ENCODE data around the gene TCERG1. TPM values are rescaled to one million over a fixed set of nuclear protein-coding genes. Genes with fewer than 3 reads are reported as not detected.
A peak's percentile ranks its signal among the peaks of the same experiment; 100 is the strongest.

The TCERG1 gene
- polyA plus RNA-seq, 4 donors: 22.2 to 75.3 (median 28.8) TPM

- 50 to 77% (median 63%) methylated on average over 1 of the region's 1 CpG for WGBS, 3 donors
- H3K27me3 ChIP-seq (ENCODE audit: control insufficient read depth in 3 of 3, insufficient read depth in 3 of 3, low read length in 3 of 3): no peaks in the 10 kb centered on the region
- FAIRE-seq (no peak), DNase-seq (no peak)
- no peak overlapping the region for H3K4me3 ChIP-seq (ENCODE audit: low read depth in 1 of 3, low read length in 3 of 3)
- no peaks in the 10 kb centered on the region for H3K9me3 ChIP-seq (ENCODE audit: control insufficient read depth in 2 of 2, insufficient read depth in 1 of 2, low read depth in 1 of 2, low read length in 1 of 2)
- H3K4me1 ChIP-seq (ENCODE audit: control insufficient read depth in 3 of 3, insufficient read depth in 2 of 3, low read depth in 1 of 3, low read length in 2 of 3): no peaks in the 10 kb centered on the region
- H3K36me3 ChIP-seq (ENCODE audit: control insufficient read depth in 3 of 3, insufficient read depth in 2 of 3, low read depth in 1 of 3, low read length in 3 of 3): peaks cover 2 to 22% (median 20%) of the 10 kb centered on the region in 3 donors
- no peak overlapping the region for H3K27ac ChIP-seq (ENCODE audit: low read depth in 1 of 3, low read length in 2 of 3)
These were observed 14.2 kb downstream of the TCERG1 start for GRCh38 chr5:146461319-146461718.

DNA sequence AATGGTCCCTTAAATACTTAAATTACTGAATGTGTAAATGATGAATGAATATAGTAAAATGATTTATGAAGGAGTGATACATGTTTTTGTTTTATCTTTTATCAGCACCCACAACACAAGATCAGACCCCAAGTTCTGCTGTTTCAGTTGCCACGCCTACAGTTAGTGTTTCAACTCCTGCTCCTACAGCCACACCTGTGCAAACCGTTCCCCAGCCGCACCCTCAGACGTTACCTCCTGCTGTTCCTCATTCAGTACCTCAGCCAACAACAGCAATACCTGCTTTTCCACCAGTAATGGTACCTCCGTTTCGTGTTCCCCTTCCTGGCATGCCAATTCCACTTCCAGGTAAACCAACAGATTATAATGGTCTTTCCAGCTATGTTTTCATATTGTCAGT lies 16.3 kb downstream of the TCERG1 start:
- no peak for FAIRE-seq
- Histone ChIP-seq H3K36me3 (ENCODE audit: control insufficient read depth in 3 of 3, insufficient read depth in 2 of 3, low read depth in 1 of 3, low read length in 3 of 3) (peaks cover 2 to 15% (median 10%) of the 10 kb centered on the region in 3 donors), H3K4me1 (ENCODE audit: control insufficient read depth in 3 of 3, insufficient read depth in 2 of 3, low read depth in 1 of 3, low read length in 2 of 3) (no peaks in the 10 kb centered on the region), H3K27ac (ENCODE audit: low read depth in 1 of 3, low read length in 2 of 3) (no peak overlapping the region), H3K27me3 (ENCODE audit: control insufficient read depth in 3 of 3, insufficient read depth in 3 of 3, low read length in 3 of 3) (no peaks in the 10 kb centered on the region), H3K9me3 (ENCODE audit: control insufficient read depth in 2 of 2, insufficient read depth in 1 of 2, low read depth in 1 of 2, low read length in 1 of 2) (no peaks in the 10 kb centered on the region), H3K4me3 (ENCODE audit: low read depth in 1 of 3, low read length in 3 of 3) (no peak overlapping the region)
- 29 to 70% (median 37%) methylated on average over 6 of the region's 6 CpGs for WGBS, 3 donors
- DNase-seq: peak; percentile 17 to 41

DNA sequence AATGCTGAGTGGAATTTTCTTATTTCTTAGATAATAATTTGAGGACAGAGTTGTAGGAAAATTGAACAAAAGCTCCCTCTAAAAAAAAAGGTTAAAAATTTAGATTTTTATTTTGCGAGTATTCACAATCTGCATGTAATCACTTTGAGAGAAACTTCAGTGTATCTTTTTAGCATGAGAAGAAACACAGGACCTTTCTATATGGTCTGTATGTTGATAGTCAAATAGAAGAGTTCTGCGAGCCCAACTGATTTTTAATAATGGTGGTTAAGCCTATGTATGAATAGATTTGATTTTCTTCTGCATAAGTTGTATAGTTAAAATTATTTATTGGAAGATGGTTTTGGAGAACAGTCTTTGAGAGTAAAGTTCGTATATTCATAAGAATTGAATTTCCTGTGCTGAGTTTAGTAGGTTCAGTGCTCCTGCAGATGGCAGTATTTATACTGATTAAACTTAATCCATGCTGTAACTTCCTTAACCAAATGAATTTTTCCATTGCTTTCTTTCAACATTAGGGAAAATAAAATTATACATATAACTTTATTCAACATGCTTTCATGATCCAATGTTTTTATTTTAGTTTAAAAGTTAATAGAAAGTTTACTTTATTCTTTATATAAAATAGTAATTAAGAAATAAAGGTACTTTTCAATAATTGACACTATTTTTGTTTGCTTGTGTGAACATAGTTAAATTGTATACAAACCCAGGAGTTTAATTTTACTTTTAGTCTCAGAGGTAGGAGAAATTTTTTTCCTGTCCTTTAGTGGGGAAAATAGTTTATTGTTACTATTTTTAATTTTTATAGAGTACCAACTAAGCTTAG lies 19.6 kb downstream of the TCERG1 start:
- no peak overlapping the region for H3K27ac ChIP-seq (ENCODE audit: low read depth in 1 of 3, low read length in 2 of 3)
- no peaks in the 10 kb centered on the region for H3K27me3 ChIP-seq (ENCODE audit: control insufficient read depth in 3 of 3, insufficient read depth in 3 of 3, low read length in 3 of 3)
- H3K4me1 ChIP-seq (ENCODE audit: control insufficient read depth in 3 of 3, insufficient read depth in 2 of 3, low read depth in 1 of 3, low read length in 2 of 3): no peaks in the 10 kb centered on the region
- no peaks in the 10 kb centered on the region for H3K9me3 ChIP-seq (ENCODE audit: control insufficient read depth in 2 of 2, insufficient read depth in 1 of 2, low read depth in 1 of 2, low read length in 1 of 2)
- no peak overlapping the region for H3K4me3 ChIP-seq (ENCODE audit: low read depth in 1 of 3, low read length in 3 of 3)
- peaks cover 4 to 10% (median 10%) of the 10 kb centered on the region in 3 donors for H3K36me3 ChIP-seq (ENCODE audit: control insufficient read depth in 3 of 3, insufficient read depth in 2 of 3, low read depth in 1 of 3, low read length in 3 of 3)
- FAIRE-seq: peak; percentile 73
- 60 to 65% (median 63%) methylated on average over 3 of the region's 3 CpGs for WGBS, 3 donors
- DNase-seq: no peak

GRCh38 chr5:146467760-146468159 lies 20.6 kb downstream of the TCERG1 start:
- Histone ChIP-seq H3K4me1 (ENCODE audit: control insufficient read depth in 3 of 3, insufficient read depth in 2 of 3, low read depth in 1 of 3, low read length in 2 of 3) (no peaks in the 10 kb centered on the region), H3K27ac (ENCODE audit: low read depth in 1 of 3, low read length in 2 of 3) (no peak overlapping the region), H3K9me3 (ENCODE audit: control insufficient read depth in 2 of 2, insufficient read depth in 1 of 2, low read depth in 1 of 2, low read length in 1 of 2) (no peaks in the 10 kb centered on the region), H3K27me3 (ENCODE audit: control insufficient read depth in 3 of 3, insufficient read depth in 3 of 3, low read length in 3 of 3) (no peaks in the 10 kb centered on the region), H3K4me3 (ENCODE audit: low read depth in 1 of 3, low read length in 3 of 3) (no peak overlapping the region), H3K36me3 (ENCODE audit: control insufficient read depth in 3 of 3, insufficient read depth in 2 of 3, low read depth in 1 of 3, low read length in 3 of 3) (peaks cover 8 to 15% (median 9%) of the 10 kb centered on the region in 3 donors)
- FAIRE-seq (no peak), DNase-seq (no peak)
- WGBS, 3 donors: 94 to 97% (median 96%) methylated on average over 1 of the region's 1 CpG

DNA sequence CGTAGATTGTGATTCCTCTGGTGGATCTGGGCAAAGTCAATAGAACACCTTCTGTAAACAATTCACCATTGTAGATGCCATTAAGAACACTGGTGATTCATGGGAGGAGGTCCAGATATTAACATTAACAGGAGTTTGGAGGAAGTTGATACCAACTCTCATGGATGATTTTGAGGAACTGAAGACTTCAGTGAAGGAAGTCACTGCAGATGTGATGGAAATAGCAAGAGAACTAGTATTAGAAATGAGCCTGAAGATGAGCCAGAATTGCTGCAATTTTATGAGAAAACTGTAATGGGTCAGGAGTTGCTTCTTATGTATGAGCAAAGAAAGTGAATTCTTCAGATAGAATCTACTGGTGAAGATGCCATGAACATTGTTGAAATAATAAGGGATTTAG lies 26.9 kb downstream of the TCERG1 start:
- no peak overlapping the region for H3K27ac ChIP-seq (ENCODE audit: low read depth in 1 of 3, low read length in 2 of 3)
- H3K27me3 ChIP-seq (ENCODE audit: control insufficient read depth in 3 of 3, insufficient read depth in 3 of 3, low read length in 3 of 3): no peaks in the 10 kb centered on the region
- DNase-seq (peak in 1 of 2 donors; percentile 18), FAIRE-seq (no peak)
- peaks cover 13 to 27% (median 14%) of the 10 kb centered on the region in 3 donors for H3K36me3 ChIP-seq (ENCODE audit: control insufficient read depth in 3 of 3, insufficient read depth in 2 of 3, low read depth in 1 of 3, low read length in 3 of 3)
- H3K4me3 ChIP-seq (ENCODE audit: low read depth in 1 of 3, low read length in 3 of 3): no peak overlapping the region
- H3K9me3 ChIP-seq (ENCODE audit: control insufficient read depth in 2 of 2, insufficient read depth in 1 of 2, low read depth in 1 of 2, low read length in 1 of 2): no peaks in the 10 kb centered on the region
- no peaks in the 10 kb centered on the region for H3K4me1 ChIP-seq (ENCODE audit: control insufficient read depth in 3 of 3, insufficient read depth in 2 of 3, low read depth in 1 of 3, low read length in 2 of 3)
- 52 to 81% (median 76%) methylated on average over 1 of the region's 1 CpG for WGBS, 3 donors

DNA sequence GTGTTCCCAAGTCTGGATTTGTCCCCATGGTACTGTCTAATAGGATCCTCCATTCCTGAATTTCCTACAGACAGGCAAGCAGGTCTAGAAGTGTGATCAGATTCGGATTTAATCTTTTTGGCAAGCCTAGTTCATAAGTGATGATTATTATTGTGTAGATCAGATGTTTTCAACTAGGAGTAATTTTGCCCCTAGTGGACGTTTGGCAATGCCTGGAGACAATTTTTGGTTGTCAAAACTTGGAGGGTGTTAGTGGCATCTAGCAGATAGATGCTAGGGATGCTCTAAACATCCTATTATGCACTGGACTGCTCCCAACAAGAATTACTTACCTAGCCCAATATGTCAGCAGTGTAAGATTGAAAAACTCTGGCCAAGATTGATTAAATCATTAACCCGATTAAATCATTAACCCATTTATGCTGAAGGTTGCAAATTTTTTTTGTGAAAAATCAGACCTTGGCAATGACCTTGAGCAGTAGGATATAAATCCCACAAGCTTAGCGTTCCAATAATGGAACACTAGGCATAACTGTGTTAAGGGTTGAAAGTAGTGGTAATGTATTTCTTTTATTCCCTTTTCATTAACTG lies 28.2 kb downstream of the TCERG1 start:
- 73 to 81% (median 80%) methylated on average over 4 of the region's 4 CpGs for WGBS, 3 donors
- H3K36me3 ChIP-seq (ENCODE audit: control insufficient read depth in 3 of 3, insufficient read depth in 2 of 3, low read depth in 1 of 3, low read length in 3 of 3): peaks cover 13 to 24% (median 14%) of the 10 kb centered on the region in 3 donors
- FAIRE-seq: no peak

GRCh38 chr5:146475906-146476305 lies 28.8 kb downstream of the TCERG1 start:
- no peaks in the 10 kb centered on the region for H3K9me3 ChIP-seq (ENCODE audit: control insufficient read depth in 2 of 2, insufficient read depth in 1 of 2, low read depth in 1 of 2, low read length in 1 of 2)
- no peaks in the 10 kb centered on the region for H3K4me1 ChIP-seq (ENCODE audit: control insufficient read depth in 3 of 3, insufficient read depth in 2 of 3, low read depth in 1 of 3, low read length in 2 of 3)
- no peak overlapping the region for H3K4me3 ChIP-seq (ENCODE audit: low read depth in 1 of 3, low read length in 3 of 3)
- FAIRE-seq: no peak
- peaks cover 14 to 24% (median 16%) of the 10 kb centered on the region in 3 donors for H3K36me3 ChIP-seq (ENCODE audit: control insufficient read depth in 3 of 3, insufficient read depth in 2 of 3, low read depth in 1 of 3, low read length in 3 of 3)
- H3K27me3 ChIP-seq (ENCODE audit: control insufficient read depth in 3 of 3, insufficient read depth in 3 of 3, low read length in 3 of 3): no peaks in the 10 kb centered on the region
- WGBS, 3 donors: 93 to 100% (median 97%) methylated on average over 1 of the region's 1 CpG
- DNase-seq: no peak
- no peak overlapping the region for H3K27ac ChIP-seq (ENCODE audit: low read depth in 1 of 3, low read length in 2 of 3)

More for the DNA sequence above, 28.2 kb downstream of the TCERG1 start:
- H3K27ac ChIP-seq (ENCODE audit: low read depth in 1 of 3, low read length in 2 of 3): no peak overlapping the region
- no peaks in the 10 kb centered on the region for H3K9me3 ChIP-seq (ENCODE audit: control insufficient read depth in 2 of 2, insufficient read depth in 1 of 2, low read depth in 1 of 2, low read length in 1 of 2)
- no peak for DNase-seq
- H3K4me1 ChIP-seq (ENCODE audit: control insufficient read depth in 3 of 3, insufficient read depth in 2 of 3, low read depth in 1 of 3, low read length in 2 of 3): no peaks in the 10 kb centered on the region
- H3K27me3 ChIP-seq (ENCODE audit: control insufficient read depth in 3 of 3, insufficient read depth in 3 of 3, low read length in 3 of 3): no peaks in the 10 kb centered on the region
- H3K4me3 ChIP-seq (ENCODE audit: low read depth in 1 of 3, low read length in 3 of 3): no peak overlapping the region

GRCh38 chr5:146482775-146483174 lies 35.6 kb downstream of the TCERG1 start:
- FAIRE-seq (no peak), DNase-seq (no peak)
- H3K27ac ChIP-seq (ENCODE audit: low read depth in 1 of 3, low read length in 2 of 3): no peak overlapping the region
- H3K4me3 ChIP-seq (ENCODE audit: low read depth in 1 of 3, low read length in 3 of 3): no peak overlapping the region
- H3K36me3 ChIP-seq (ENCODE audit: control insufficient read depth in 3 of 3, insufficient read depth in 2 of 3, low read depth in 1 of 3, low read length in 3 of 3): peaks cover 5 to 11% (median 7%) of the 10 kb centered on the region in 3 donors
- no peaks in the 10 kb centered on the region for H3K9me3 ChIP-seq (ENCODE audit: control insufficient read depth in 2 of 2, insufficient read depth in 1 of 2, low read depth in 1 of 2, low read length in 1 of 2)
- no peaks in the 10 kb centered on the region for H3K4me1 ChIP-seq (ENCODE audit: control insufficient read depth in 3 of 3, insufficient read depth in 2 of 3, low read depth in 1 of 3, low read length in 2 of 3)
- no peaks in the 10 kb centered on the region for H3K27me3 ChIP-seq (ENCODE audit: control insufficient read depth in 3 of 3, insufficient read depth in 3 of 3, low read length in 3 of 3)
- WGBS, 3 donors: 68 to 85% (median 85%) methylated on average over 2 of the region's 2 CpGs
